Prostate gland (tissue), 2 donors: ENCODE measurements around the gene DUSP28. TPM values are rescaled to one million over a fixed set of nuclear protein-coding genes. Genes with fewer than 3 reads are reported as not detected.

Experiments used
- DNase-seq: peaks from one replicate; pipeline ENCODE4 v3.0.0-alpha.2; 2019; ENCODE audit warnings: low spot score
- H3K27ac ChIP-seq, 2 donors: fragments of 200-600 bp; sonication (generic); 2 replicates each; pipeline ENCODE4 v1.5.1; 2017 to 2019
- H3K27me3 ChIP-seq: fragments of 200-600 bp; sonication (generic); replicated peaks from 2 replicates; pipeline ENCODE4 v1.5.1; 2019; ENCODE audit not compliant: insufficient read depth
- H3K36me3 ChIP-seq, 2 donors: fragments of 200-600 bp; sonication (generic); 1 replicate in 1 of 2; 2 replicates in 1 of 2; pipeline versions ENCODE4 v1.5.1 to v1.8.1; 2017 to 2019
- H3K4me1 ChIP-seq: fragments of 200-600 bp; sonication (generic); replicated peaks from 2 replicates; pipeline ENCODE4 v1.5.1; 2019
- H3K4me3 ChIP-seq, 2 donors: fragments of 200-600 bp; sonication (generic); 2 replicates each; pipeline ENCODE4 v1.5.1; 2017 to 2019
- H3K9me3 ChIP-seq: fragments of 200-600 bp; sonication (generic); 2 replicates; pipeline ENCODE4 v1.5.1; 2017
- CTCF ChIP-seq, 4 experiments: fragments of 200-600 bp in 2 of 4; fragments of 450-650 bp in 2 of 4; sonication (generic) in 2 of 4; IDR thresholded peaks; 1 replicate in 3 of 4; 2 replicates in 1 of 4; pipeline ENCODE4 v1.5.1; 2016 to 2019; ENCODE audit warnings: antibody characterized with exemption in 4 of 4, mild to moderate bottlenecking in 2 of 4, moderate library complexity in 2 of 4
- POLR2A ChIP-seq: fragments of 450-650 bp; IDR thresholded peaks from one replicate; pipeline ENCODE4 v1.6.1; 2016; ENCODE audit warnings: antibody characterized with exemption, mild to moderate bottlenecking
- POLR2AphosphoS5 ChIP-seq: sonication (generic); formaldehyde crosslinking; IDR thresholded peaks from one replicate; pipeline ENCODE4 v1.6.1; 2017; ENCODE audit warnings: antibody characterized with exemption
- WGBS: methylation state at CpG from one replicate; pipeline ENCODE4 v1.1.5; 2018; 5-methylcytosine and 5-hydroxymethylcytosine counted together
- intact Hi-C: fragments of 100-400 bp; cut with DNase I; formaldehyde crosslinking; loops from one replicate; pipeline ENCODE4 v1.14.2; 2022
- total RNA-seq, 2 donors: library from RNA; depleted of rRNA; stranded (reverse); fragments of >200 nt; gene quantifications; one replicate each; pipeline ENCODE4 v1.1.0, GENCODE V29; 2016

Gene DUSP28
- total RNA-seq, 2 donors from 2014 or later = 18.4 to 18.6 TPM

- Histone ChIP-seq H3K9me3 (no peaks in the 10 kb centered on the region), H3K4me1 (no peaks in the 10 kb centered on the region), H3K27me3 (no peaks in the 10 kb centered on the region), H3K27ac (no peak overlapping the region), H3K4me3 (no peak overlapping the region), H3K36me3 (no peaks in the 10 kb centered on the region)
- 93% methylated on average over 21 of the region's 21 CpGs for WGBS
- intact Hi-C loops = loop anchor here (10.0 kb wide), 1 partner anchor 192 kb away; no protein-coding TSS in a partner anchor
- DNase-seq = no peak
- TF ChIP-seq CTCF (IDR thresholded peaks at IDR 0.05) (no peak), POLR2AphosphoS5 (no peak), POLR2A (no peak)
Observed at GRCh38 chr2:240512666-240513535, 47.3 kb upstream of the DUSP28 start.

GRCh38 chr2:240513549-240514287, 46.4 kb upstream of the DUSP28 start:
- Histone ChIP-seq H3K27me3 (no peaks in the 10 kb centered on the region), H3K27ac (no peak overlapping the region), H3K9me3 (no peaks in the 10 kb centered on the region), H3K36me3 (no peaks in the 10 kb centered on the region), H3K4me3 (no peak overlapping the region), H3K4me1 (no peaks in the 10 kb centered on the region)
- intact Hi-C loops = loop anchor here (10.0 kb wide), 1 partner anchor 191 kb away; no protein-coding TSS in a partner anchor
- TF ChIP-seq POLR2AphosphoS5 = peak; percentile 30
- TF ChIP-seq POLR2A = no peak
- peak in 3 of 4 experiments; percentile 56 to 87 (median 72) for TF ChIP-seq CTCF (IDR thresholded peaks at IDR 0.05)
- 55% methylated on average over 13 of the region's 13 CpGs for WGBS
- peak; percentile 65 for DNase-seq

GRCh38 chr2:240514631-240515030, 45.5 kb upstream of the DUSP28 start:
- Histone ChIP-seq H3K27ac (no peak overlapping the region), H3K4me1 (no peaks in the 10 kb centered on the region), H3K27me3 (no peaks in the 10 kb centered on the region), H3K9me3 (no peaks in the 10 kb centered on the region), H3K4me3 (no peak overlapping the region), H3K36me3 (no peaks in the 10 kb centered on the region)
- intact Hi-C loops = loop anchor here (10.0 kb wide), 1 partner anchor 190 kb away; no protein-coding TSS in a partner anchor
- 81% methylated on average over 2 of the region's 2 CpGs for WGBS
- TF ChIP-seq CTCF (IDR thresholded peaks at IDR 0.05) (no peak), POLR2AphosphoS5 (no peak), POLR2A (no peak)
- no peak for DNase-seq

GRCh38 chr2:240517342-240517741, 42.8 kb upstream of the DUSP28 start:
- Histone ChIP-seq H3K36me3 (no peaks in the 10 kb centered on the region), H3K27me3 (no peaks in the 10 kb centered on the region), H3K27ac (no peak overlapping the region), H3K4me3 (no peak overlapping the region), H3K9me3 (no peaks in the 10 kb centered on the region), H3K4me1 (no peaks in the 10 kb centered on the region)
- intact Hi-C loops = loop anchor here (10.0 kb wide), 1 partner anchor 187 kb away; no protein-coding TSS in a partner anchor
- WGBS = 100% methylated on average over 4 of the region's 4 CpGs
- no peak for DNase-seq
- TF ChIP-seq CTCF (IDR thresholded peaks at IDR 0.05) = no peak
- no peak for TF ChIP-seq POLR2A
- TF ChIP-seq POLR2AphosphoS5 = no peak
